ENCODE results near the gene CTNNA2.

- TF ChIP-seq CTCF (IDR thresholded peaks at IDR 0.05; ENCODE audit: low read depth, low read length): no peak
- no peak for TF ChIP-seq EZH2phosphoT487 (IDR thresholded peaks at IDR 0.05; ENCODE audit: low read depth)
Observed at GRCh38 chr2:79573895-79574674, 61.2 kb downstream of the CTNNA2 start.

Measured in OCI-LY3 (cell line).